HCT116 (cell line): Measurements from ENCODE around the gene KRT15. TPM values are rescaled to one million over a fixed set of nuclear protein-coding genes. Genes with fewer than 3 reads are reported as not detected.

Experiments used
- ATAC-seq: fragments of 200-7000 bp; cut with Tn5 transposase; 2 replicates; pipeline ENCODE4 v1.9.1; 2020; ENCODE audit warnings: mild to moderate bottlenecking, moderate library complexity
- BruUV-seq: library from RNA; stranded (reverse); fragments of 400-500 nt; replicated peaks from 2 replicates; lab custom pipeline; 2021; lab: Mats Ljungman, UMichigan
- CTCF ChIA-PET: fragments of 300-600 bp; sonication (Branson Sonifier 250); formaldehyde crosslinking; loops from one replicate; lab custom pipeline; 2021; ENCODE audit warnings: antibody characterized with exemption; lab: Charles Lee
- POLR2A ChIA-PET: fragments of 300-600, 350-600 bp; sonication (Branson Sonifier 250); formaldehyde crosslinking; loops from one replicate; lab custom pipeline; 2021; ENCODE audit warnings: antibody characterized with exemption; lab: Charles Lee
- RAD21 ChIA-PET, 2 experiments: fragments of 300-600 bp; sonication (Branson Sonifier 250); formaldehyde crosslinking; loops; one replicate each; lab custom pipeline; 2023; ENCODE audit warnings: low total read pairs in 2 of 2; ENCODE audit not compliant: uncharacterized antibody in 2 of 2, unreplicated experiment in 2 of 2, low non-redundant PET in 1 of 2; lab: Charles Lee
- DNase-seq: peaks from one replicate; pipeline ENCODE4 v3.0.0-alpha.2; 2010; ENCODE audit warnings: low read depth, low spot score
- H2AFZ ChIP-seq: fragments of 200-600 bp; shearing (Covaris generic), sonication (generic); 2 replicates; pipeline ENCODE4 v1.6.1; 2017; ENCODE audit warnings: low read depth, mixed run types, mixed read lengths, antibody characterized with exemption, low read length; ENCODE audit not compliant: poor library complexity, severe bottlenecking
- H3K27ac ChIP-seq: 2 replicates; pipeline ENCODE4 v1.5.1; 2012; ENCODE audit warnings: low read depth, low read length
- H3K27me3 ChIP-seq: fragments of 200-600 bp; sonication (generic); 2 replicates; pipeline ENCODE4 v1.6.1; 2016; ENCODE audit warnings: mixed run types, low read length, mixed read lengths; ENCODE audit not compliant: insufficient read depth
- H3K36me3 ChIP-seq, 2 experiments: fragments of 200-500 bp in 1 of 2; fragments of 200-600 bp in 1 of 2; sonication (Bioruptor generic) in 1 of 2; sonication (generic) in 1 of 2; 2 replicates each; pipeline versions ENCODE4 v1.5.1 to v1.6.1; 2014 to 2016; ENCODE audit warnings: low read length in 2 of 2, inconsistent platforms in 1 of 2, mixed read lengths in 1 of 2, mixed run types in 1 of 2; ENCODE audit not compliant: insufficient read depth in 2 of 2, control insufficient read depth in 1 of 2
- H3K4me1 ChIP-seq, 2 experiments: fragments of 200-600 bp in 1 of 2; sonication (generic) in 1 of 2; 2 replicates each; pipeline versions ENCODE4 v1.5.1 to v1.6.1; 2012 to 2017; ENCODE audit warnings: low read length in 2 of 2, inconsistent platforms in 1 of 2, mild to moderate bottlenecking in 1 of 2, mixed read lengths in 1 of 2, mixed run types in 1 of 2, moderate library complexity in 1 of 2; ENCODE audit not compliant: insufficient read depth in 2 of 2, control insufficient read depth in 1 of 2
- H3K4me2 ChIP-seq: fragments of 200-600 bp; sonication (generic); 2 replicates; pipeline ENCODE4 v1.6.1; 2017; ENCODE audit warnings: mixed run types, low read length, mixed read lengths
- H3K4me3 ChIP-seq, 2 experiments: fragments of 200-600 bp in 1 of 2; sonication (generic) in 1 of 2; replicated peaks in 1 of 2; 2 replicates each; pipeline ENCODE4 v1.5.1; 2011 to 2016; ENCODE audit warnings: low read length in 2 of 2, control low read depth in 1 of 2, low read depth in 1 of 2, mild to moderate bottlenecking in 1 of 2, mixed read lengths in 1 of 2, mixed run types in 1 of 2
- H3K79me2 ChIP-seq: fragments of 200-600 bp; sonication (generic); 2 replicates; pipeline ENCODE4 v1.6.1; 2017; ENCODE audit warnings: mild to moderate bottlenecking, mixed run types, low read length, moderate library complexity, mixed read lengths; ENCODE audit not compliant: insufficient read depth
- H3K9ac ChIP-seq: fragments of 200-600 bp; sonication (generic); 2 replicates; pipeline ENCODE4 v1.6.1; 2016; ENCODE audit warnings: low read length, mixed read lengths
- H3K9me2 ChIP-seq: fragments of 200-600 bp; sonication (generic), shearing (Covaris generic); 2 replicates; pipeline ENCODE4 v1.6.1; 2017; ENCODE audit warnings: mixed run types, mild to moderate bottlenecking, moderate library complexity; ENCODE audit not compliant: insufficient read depth
- H3K9me3 ChIP-seq, 2 experiments: fragments of 200-500 bp in 1 of 2; fragments of 200-600 bp in 1 of 2; sonication (Bioruptor generic) in 1 of 2; sonication (generic) in 1 of 2; 2 replicates each; pipeline ENCODE4 v1.6.1; 2014 to 2017; ENCODE audit warnings: low read length in 2 of 2, mixed read lengths in 2 of 2, inconsistent platforms in 1 of 2, low read depth in 1 of 2, mild to moderate bottlenecking in 1 of 2, mixed run types in 1 of 2, moderate library complexity in 1 of 2; ENCODE audit not compliant: control insufficient read depth in 1 of 2, insufficient read depth in 1 of 2
- H4K20me1 ChIP-seq: fragments of 200-600 bp; sonication (generic), shearing (Covaris generic); 2 replicates; pipeline ENCODE4 v1.6.1; 2017; ENCODE audit warnings: mixed run types, mild to moderate bottlenecking, moderate library complexity; ENCODE audit not compliant: insufficient read depth
- CBX3 ChIP-seq: IDR thresholded peaks from 2 replicates; pipeline ENCODE4 v1.6.1; 2012; ENCODE audit warnings: low read depth
- ELF1 ChIP-seq: IDR thresholded peaks from 2 replicates; pipeline ENCODE4 v1.6.1; 2012; ENCODE audit warnings: low read depth, borderline replicate concordance
- FOSL1 ChIP-seq: IDR thresholded peaks from 2 replicates; pipeline ENCODE4 v1.6.1; 2012; ENCODE audit warnings: low read depth
- JUND ChIP-seq: IDR thresholded peaks from 2 replicates; pipeline ENCODE4 v1.6.1; 2012
- MAX ChIP-seq: IDR thresholded peaks from 2 replicates; pipeline ENCODE4 v1.6.1; 2012
- RAD21 ChIP-seq: IDR thresholded peaks from 2 replicates; pipeline ENCODE4 v1.6.1; 2012; ENCODE audit warnings: low read depth, mild to moderate bottlenecking
- REST ChIP-seq: IDR thresholded peaks from 2 replicates; pipeline ENCODE4 v1.6.1; 2012; ENCODE audit warnings: low read depth
- SIN3A ChIP-seq: IDR thresholded peaks from 2 replicates; pipeline ENCODE4 v1.6.1; 2012; ENCODE audit warnings: low read depth
- SP1 ChIP-seq: IDR thresholded peaks from 2 replicates; pipeline ENCODE4 v1.6.1; 2012; ENCODE audit warnings: low read depth
- SRF ChIP-seq: IDR thresholded peaks from 2 replicates; pipeline ENCODE4 v1.6.1; 2012; ENCODE audit warnings: low read depth
- ZBTB33 ChIP-seq: IDR thresholded peaks from 2 replicates; pipeline ENCODE4 v1.6.1; 2011; ENCODE audit warnings: mild to moderate bottlenecking, low read length, moderate library complexity; ENCODE audit not compliant: insufficient replicate concordance; ENCODE audit errors: extremely low read depth
- ZFX ChIP-seq: fragments of 450-650 bp; IDR thresholded peaks from 2 replicates; pipeline ENCODE4 v1.6.1; 2017
- ZNF274 ChIP-seq: fragments of 200-500 bp; sonication (Bioruptor generic); IDR thresholded peaks from 2 replicates; pipeline ENCODE4 v1.6.1; 2014; ENCODE audit warnings: mild to moderate bottlenecking, low read depth, low read length, inconsistent platforms
- intact Hi-C: fragments of 100-400 bp; cut with micrococcal nuclease; formaldehyde crosslinking; loops from 2 replicates; pipeline ENCODE4 v1.10.0; 2022
- total RNA-seq: library from RNA; stranded (reverse); gene quantifications from one replicate; pipeline ENCODE4 v1.2.1, GENCODE V29; 2021; ENCODE audit not compliant: unreplicated experiment

Gene KRT15
- total RNA-seq, 1 experiment from 2014 or later: 37.1 TPM

GRCh38 chr17:41539071-41539492 is 20.4 kb upstream of the KRT15 start:
- intact Hi-C loops: no loop called here
- DNase-seq: no peak
- CTCF ChIA-PET: interaction anchor here (1.7 to 4.9 kb wide), 2 partner anchors 10 to 109 kb away, joined by 4 to 39 read pairs; no protein-coding TSS in a partner anchor
- TF ChIP-seq MAX (no peak), ZFX (no peak), SP1 (no peak), FOSL1 (no peak), SRF (no peak), ZBTB33 (no peak), ELF1 (no peak), ZNF274 (no peak), SIN3A (no peak), CBX3 (no peak), RAD21 (no peak), REST (no peak), JUND (no peak)
- TF ChIP-seq, all 23 proteins: peak for 0
- ATAC-seq: no peak
- H3K9ac ChIP-seq: no peak overlapping the region
- H3K27me3 ChIP-seq: no peaks in the 10 kb centered on the region
- no TSS peak for BruUV-seq
- no peaks in the 10 kb centered on the region for H4K20me1 ChIP-seq
- no peaks in the 10 kb centered on the region for H3K9me3 ChIP-seq
- H3K4me2 ChIP-seq: no peak overlapping the region
- peaks cover 22 to 67% of the 10 kb centered on the region in 2 experiments for H3K4me1 ChIP-seq
- no peaks in the 10 kb centered on the region for H3K36me3 ChIP-seq
- ChIA-PET POLR2A (interaction anchor here (0.7 to 2.1 kb wide), 2 partner anchors 9 to 10 kb away, joined by 3 to 6 read pairs; no protein-coding TSS in a partner anchor), RAD21 (no interaction called here)
- no peak overlapping the region for H3K4me3 ChIP-seq
- H2AFZ ChIP-seq: no peak overlapping the region
- H3K27ac ChIP-seq: no peak overlapping the region
- no peaks in the 10 kb centered on the region for H3K9me2 ChIP-seq
- no peaks in the 10 kb centered on the region for H3K79me2 ChIP-seq
